NCI-H510A treated with DMSO at 0.1 percent for 48 hours (cell line): ENCODE results near the gene FLNB.

ENCODE experiments used
- DNase-seq: peaks from one replicate; lab custom pipeline; 2025; lab: John Stamatoyannopoulos, UW

FLNB gene

DNA sequence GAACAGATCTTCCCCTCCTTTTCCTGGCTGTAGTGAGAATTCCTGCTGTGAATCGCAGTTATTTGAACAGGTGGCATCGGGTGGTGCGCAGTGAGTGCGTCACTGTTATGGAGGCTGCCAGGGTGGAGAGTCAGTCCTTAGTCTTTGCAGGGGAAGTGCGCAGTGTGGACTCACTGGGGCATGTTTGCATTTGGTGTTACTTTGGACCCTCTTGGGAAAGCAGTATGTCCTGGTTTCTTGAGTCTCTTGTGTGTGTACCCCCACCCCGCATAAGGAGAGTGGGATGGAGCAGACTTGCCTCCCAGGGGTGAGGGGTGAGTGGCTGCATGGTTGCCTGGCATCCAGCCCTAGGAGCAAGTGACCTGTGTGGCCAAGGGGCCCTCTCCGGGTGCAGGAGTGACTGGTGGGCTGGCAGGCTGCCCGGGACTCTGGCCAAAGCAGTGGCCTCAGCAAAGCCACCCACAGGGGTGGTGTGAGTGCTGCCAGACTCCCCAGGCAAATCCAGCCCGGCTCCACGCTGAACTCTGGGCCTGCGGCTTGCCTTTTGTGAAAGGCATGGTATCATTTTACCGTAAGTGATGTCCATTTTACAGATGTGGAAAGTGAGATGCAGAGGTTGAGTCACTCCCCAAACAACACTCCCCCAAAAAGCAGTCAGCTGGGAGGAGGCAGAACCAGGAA is 156.1 kb downstream of the FLNB start:
- DNase-seq, result peak; percentile 77

DNA sequence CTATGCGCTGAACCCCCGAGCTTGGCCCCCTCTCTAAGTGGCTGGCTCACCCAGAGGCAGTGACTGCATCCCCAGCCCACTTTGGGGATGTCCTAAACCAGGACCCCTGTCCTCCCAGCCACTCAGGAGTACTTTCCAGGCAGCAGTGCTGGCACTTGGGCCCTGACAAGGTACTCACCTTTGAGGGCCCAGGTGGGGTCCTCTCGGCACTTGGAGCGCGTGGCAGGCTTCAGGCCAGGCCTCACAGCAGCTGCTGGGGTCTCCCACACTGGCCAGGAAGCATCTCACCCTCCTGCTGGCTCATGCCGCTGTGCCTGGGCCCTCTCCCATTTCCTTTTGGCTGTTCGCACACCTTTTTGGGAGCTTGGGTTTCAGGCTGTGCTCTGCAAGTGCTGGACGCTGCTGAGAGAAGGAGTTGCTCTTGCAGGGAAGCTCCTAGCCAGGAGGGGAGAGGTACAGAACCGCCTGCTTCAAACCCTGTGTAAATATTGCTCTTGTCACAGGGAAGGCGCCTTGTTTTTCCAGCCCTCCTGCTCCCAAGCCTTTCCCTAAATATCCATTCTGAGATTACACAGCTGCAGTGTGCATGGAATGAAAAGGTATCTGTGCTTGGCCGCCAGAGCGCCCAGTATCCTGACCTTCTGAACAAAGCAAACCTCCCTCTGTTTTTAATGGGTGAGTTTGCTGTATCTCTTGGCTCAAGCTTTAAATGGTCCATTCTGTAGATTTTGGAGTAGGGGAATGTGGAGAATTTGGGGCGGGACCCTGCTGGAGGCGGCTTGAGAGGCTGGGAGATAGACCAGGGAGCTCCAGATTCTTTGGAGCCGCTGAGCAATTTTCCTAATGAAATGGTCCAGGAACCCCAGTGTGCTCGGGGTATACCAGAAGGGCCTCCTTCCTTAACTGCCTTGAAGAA is 156.9 kb downstream of the FLNB start:
- DNase-seq, result peak; percentile 31

DNA sequence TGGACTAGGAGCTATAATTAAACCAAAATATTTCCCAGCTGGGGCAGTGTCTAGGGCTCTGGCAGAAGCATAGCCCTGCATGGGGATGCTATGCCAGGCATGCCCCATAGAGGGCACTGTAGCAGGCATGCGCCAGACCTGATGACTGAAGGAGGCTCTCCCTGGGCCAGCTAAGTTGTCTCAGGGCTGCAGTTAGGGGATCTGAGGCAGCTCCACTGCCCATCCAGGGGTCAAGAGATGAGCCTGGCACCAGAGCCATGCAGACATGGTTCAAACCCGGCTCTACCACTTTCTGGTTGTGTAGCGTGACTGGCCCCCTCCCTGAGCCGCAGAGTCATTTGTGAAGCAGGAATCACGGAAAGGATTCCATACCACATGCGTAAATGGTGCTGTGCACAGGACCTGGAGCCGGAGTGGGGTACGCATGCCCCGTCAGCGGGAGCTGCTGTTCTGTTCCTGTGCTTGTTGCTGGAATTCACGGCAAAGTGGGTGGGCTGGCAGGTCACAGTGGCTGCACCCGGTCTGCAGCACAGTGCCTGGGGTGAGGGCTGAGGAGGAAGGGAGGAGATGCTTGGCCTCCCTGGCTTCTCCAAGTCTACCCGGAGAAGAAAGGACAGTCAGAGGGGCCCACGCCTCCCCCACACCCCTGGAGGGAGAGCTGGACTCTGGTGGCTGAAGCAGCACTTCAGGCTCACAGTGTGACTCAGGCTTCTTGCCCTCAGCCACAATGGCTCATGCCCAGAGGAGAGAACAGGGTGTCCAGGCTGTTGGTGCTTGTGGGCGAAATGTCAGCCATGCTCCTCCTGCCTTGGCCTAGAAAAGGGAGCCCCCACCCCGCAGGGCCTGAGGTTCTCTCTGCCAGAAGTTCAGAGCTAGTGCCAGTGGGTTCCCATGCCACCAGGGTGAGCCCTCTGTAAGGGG is 159.5 kb downstream of the FLNB start:
- peak; percentile 13 for DNase-seq

DNA sequence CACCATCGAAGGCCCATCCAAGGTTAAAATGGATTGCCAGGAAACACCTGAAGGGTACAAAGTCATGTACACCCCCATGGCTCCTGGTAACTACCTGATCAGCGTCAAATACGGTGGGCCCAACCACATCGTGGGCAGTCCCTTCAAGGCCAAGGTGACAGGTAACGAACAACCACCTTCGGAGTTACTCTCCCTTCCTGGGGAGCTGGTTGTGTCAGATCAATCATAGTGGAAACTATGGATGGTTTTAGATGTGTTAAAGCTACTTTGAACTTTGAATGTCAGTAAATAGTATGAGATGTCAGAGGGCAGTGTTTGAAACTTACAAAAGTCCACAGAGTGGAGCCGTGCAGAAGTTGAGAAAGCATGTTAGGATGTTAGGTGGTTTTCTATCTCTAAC is 160.3 kb downstream of the FLNB start:
- DNase-seq, result no peak

DNA sequence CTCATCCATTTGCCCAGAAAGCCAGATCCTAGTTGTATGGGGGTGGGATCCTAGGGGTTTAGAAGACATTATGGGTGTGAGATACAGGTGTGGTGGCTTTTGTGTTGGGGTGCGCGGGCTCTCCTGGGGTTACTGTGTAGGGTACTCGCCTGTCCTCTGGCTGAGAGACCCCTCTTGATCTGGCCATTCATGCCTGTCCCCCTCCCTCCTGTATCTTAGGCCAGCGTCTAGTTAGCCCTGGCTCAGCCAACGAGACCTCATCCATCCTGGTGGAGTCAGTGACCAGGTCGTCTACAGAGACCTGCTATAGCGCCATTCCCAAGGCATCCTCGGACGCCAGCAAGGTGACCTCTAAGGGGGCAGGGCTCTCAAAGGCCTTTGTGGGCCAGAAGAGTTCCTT is 161.1 kb downstream of the FLNB start:
- DNase-seq, result no peak

DNA sequence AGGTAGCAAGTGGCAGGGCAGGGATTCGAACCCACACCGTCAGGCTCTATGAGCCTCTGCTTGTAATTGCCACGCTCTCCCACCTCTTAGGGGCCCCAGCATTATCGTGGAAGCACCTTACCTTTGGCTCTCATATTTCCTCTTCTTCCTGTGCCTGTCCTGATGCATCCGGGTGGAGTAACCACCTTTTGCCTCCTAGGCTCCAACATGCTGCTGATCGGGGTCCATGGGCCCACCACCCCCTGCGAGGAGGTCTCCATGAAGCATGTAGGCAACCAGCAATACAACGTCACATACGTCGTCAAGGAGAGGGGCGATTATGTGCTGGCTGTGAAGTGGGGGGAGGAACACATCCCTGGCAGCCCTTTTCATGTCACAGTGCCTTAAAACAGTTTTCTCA is 162.2 kb downstream of the FLNB start:
- no peak for DNase-seq

DNA sequence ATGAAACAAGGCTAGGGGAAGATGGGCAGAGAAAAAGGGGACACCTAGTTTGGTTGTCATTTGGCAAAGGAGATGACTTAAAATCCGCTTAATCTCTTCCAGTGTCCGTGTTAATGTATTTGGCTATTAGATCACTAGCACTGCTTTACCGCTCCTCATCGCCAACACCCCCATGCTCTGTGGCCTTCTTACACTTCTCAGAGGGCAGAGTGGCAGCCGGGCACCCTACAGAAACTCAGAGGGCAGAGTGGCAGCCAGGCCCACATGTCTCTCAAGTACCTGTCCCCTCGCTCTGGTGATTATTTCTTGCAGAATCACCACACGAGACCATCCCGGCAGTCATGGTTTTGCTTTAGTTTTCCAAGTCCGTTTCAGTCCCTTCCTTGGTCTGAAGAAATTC is 162.9 kb downstream of the FLNB start:
- no peak for DNase-seq

DNA sequence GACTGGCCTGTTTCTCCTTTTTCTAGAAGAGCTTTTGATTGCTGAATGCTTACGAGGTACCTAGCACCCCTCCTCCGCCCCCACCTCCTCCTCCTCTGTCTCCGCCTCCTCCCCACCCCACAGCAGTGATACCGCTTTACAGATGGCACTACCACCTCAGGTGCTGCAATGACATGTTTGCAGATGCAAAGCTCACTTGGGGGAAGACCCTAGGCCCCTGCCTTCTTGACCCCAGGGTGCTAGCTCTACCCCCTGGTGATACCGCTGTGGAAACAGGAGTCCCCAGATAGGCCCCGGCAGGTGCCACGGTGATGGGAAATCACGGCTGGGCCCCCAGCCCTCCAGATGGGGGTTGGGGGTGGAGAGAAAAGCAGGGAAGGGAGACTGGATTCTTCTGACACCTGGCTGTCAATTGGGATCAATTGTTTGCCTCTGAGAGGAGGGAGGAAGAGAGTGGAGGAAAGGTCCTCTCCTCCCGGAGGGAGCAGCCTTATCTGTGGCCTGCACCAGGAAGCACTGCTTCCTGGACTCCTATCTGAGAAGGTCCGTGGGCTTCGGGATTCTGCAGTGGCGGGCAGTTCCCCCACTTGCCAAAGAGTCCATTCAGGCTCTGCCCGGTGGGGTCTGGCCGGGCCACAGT is 164.9 kb downstream of the FLNB start:
- DNase-seq, result peak; percentile 3

DNA sequence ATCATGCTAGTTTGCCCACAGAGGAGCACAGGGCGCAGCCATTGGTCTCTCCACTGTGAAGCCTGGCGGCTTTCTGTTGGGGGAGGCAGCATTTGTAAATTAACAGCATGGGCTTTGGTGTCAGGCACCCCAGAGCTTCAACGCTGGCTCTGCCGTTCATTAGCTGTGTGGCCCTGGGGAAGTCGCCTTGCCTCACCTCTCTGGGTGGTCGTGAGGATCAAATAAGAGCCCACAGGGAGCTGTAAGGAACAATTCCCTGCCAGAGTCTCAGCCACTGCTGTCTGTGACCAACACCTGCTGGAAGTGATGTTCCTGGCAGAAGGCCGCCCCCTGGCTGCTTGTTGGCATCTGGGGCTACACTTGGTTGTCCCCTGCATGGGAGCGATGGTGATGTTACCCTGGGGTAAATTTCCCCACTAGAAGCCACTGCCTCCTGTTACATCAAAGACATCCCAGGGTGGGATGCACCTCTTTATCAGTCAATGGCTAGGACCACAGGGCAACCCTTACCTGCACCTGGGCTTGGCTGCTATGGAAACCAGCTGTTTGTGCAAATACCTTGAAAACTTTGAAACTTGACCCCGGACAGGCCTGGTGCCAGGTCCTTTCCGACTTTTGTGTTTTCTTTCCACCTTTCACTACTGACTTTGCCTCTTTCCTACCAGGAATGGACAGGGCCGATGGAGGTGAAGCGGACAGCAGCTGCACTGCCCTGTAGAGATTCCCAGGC is 165.6 kb downstream of the FLNB start:
- peak; percentile 52 for DNase-seq

DNA sequence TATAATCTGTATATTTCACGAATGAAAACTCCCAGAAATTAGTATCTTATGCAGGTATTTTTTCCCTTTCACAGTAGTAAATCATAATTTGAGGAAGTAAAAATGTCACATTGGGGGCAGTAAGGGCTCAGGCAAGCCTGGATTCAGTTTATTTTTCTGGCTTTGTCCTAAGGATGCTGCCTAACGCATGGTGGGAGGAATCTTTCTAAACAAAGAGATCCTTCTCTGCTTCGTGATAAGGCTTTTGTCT is 166.9 kb downstream of the FLNB start:
- no peak for DNase-seq

DNA sequence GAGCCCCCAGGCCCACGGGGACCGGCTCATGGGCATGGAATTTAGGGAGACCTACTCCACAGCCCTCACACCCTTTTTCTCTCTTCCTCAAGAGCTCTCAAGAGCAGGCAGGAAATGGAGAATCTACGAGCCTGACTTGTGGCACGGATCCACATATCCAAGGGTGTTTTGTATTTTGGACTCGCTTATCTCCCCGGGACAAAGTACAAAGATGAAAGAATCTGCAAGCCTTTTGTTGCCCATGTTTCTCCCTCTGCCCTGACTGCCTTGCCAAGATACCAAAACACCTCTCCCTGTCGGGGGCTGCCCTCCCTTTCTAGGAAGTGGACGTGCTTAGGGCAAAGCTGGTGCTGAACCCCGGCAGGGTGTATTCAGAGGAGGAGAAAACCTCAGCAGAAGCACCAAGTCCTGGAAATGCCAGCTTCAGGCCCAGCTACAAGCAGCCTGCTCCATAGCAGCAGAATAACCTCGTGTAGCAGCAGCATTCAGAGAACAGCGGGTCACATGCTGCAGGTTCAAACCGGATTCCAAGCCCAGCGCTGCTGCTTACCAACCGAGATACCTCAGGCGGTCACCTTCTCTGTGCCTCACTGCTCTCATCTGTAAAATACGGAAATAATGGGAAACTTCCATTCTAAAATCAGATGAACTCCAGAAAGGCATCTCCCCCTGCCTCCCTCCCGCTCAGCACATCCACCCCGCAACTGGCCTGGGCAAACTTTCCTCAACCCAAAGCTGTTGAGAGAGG is 167.4 kb downstream of the FLNB start:
- DNase-seq, result no peak

DNA sequence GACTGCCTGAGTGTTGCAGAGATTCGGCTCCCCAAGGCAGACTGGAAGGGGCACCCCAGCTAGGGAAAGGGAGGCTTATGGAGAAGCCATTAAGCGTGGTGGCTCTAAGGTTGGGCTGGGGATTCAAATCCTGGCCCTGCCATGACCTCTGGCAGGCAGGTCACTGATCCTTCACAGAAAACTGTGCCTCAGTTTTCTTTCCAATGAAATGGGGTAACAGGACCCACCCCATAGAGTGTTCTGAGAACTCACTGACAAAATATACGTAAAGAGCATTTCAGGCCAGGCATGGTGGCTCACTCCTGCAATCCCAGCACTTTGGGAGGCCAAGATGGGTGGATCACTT is 167.9 kb downstream of the FLNB start:
- DNase-seq, result no peak

DNA sequence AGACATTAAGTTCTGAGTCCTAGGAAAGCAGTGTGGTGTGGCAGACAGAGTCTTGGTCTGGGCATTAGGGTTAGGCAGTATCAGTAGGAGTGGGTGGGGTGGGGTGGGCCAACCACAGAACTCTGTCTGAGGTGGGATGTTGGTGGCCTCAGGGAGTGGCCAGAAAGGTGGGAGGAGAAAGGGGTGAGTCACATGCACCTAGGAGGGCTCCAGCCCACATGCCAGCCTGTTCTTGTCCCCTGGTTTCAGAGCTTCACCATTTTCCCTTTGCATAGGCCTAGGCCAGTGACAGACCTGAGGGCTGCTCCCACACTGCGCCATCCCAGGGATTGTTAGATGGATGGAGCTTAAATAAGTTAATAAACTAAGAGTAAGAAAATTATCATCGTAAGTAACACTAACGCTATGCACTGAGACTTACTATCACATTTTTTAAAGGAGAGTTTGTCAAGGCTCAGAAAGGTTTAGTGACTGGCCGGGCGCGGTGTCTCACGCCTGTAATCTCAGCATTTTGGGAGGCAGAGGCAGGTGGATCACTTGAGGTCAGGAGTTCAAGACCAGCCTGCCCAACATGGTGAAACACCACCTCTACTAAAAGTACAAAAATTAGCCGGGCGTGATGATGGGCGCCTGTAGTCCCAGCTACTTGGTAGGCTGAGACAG is 168.7 kb downstream of the FLNB start:
- no peak for DNase-seq

DNA sequence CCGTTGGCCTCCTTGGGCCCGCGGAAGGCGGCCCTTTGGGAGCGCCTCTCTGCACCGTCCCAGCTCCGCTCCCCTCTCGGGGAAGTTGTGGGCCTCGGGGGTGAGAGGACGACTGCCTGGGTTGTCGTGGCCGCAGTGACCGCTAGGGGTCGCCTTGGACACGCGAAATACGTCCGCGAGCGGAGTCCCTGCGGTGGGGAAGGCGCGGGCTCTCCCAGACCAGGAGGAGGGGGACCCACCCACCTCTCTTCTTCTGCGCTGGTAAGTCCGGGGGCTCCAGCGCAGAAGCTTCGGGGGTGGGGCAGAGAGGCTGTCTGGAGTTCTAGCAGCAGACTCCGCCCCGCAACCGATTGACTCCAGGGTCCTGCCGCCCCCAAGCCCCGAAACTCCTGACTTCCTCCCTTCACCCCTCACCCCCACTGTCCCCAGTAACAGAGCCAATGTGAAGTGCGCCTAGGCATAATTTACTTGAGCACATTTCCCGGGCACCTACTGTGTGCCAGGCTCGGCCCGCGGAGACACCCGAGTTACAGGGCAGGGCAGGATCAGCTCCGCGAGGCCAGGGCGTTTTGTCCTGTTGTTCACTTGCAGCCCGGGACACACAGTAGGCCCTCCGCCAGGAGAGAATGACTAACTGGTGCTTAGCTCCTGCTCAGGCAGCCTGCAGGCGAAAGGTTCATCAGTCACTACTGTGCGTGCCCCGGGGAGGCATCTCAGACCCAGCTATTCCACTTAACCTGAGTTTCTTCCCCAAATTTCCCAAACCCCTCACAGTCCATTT is 169.7 kb downstream of the FLNB start:
- DNase-seq, result peak; percentile 0

DNA sequence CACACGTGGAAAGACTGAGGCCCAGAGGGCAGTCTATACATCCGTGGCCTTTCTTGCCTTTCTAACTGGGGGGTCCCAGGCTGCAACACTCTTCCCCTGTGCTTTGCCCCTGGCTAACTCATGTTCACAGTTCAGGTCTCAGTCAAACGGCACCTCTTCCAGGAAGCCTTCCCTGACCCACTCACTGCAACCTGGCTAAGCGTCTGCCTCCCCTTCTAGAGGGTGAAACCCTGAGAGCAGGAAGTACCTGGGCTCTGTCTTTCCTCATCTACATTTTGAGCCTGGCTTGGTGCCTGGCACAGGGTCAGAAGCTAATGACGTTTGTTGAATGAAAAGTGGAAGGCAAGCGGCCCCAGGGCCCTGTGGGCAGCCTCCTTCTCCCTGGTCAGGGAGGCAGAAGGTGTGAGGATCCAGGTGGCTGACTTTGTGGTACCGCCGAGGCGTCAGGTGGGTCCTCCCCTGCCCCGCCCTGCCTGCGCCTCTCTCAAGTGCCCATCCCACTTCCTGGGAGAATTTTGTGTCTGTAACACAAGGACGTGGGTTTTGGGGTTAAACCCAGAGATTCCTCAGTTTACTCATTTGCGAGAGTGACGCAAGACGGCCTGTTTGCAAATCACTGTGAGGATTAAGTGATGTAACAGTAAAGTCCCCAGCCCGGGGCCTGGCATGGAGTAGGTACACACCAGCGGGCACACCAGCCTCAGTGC is 170.5 kb downstream of the FLNB start:
- no peak for DNase-seq

DNA sequence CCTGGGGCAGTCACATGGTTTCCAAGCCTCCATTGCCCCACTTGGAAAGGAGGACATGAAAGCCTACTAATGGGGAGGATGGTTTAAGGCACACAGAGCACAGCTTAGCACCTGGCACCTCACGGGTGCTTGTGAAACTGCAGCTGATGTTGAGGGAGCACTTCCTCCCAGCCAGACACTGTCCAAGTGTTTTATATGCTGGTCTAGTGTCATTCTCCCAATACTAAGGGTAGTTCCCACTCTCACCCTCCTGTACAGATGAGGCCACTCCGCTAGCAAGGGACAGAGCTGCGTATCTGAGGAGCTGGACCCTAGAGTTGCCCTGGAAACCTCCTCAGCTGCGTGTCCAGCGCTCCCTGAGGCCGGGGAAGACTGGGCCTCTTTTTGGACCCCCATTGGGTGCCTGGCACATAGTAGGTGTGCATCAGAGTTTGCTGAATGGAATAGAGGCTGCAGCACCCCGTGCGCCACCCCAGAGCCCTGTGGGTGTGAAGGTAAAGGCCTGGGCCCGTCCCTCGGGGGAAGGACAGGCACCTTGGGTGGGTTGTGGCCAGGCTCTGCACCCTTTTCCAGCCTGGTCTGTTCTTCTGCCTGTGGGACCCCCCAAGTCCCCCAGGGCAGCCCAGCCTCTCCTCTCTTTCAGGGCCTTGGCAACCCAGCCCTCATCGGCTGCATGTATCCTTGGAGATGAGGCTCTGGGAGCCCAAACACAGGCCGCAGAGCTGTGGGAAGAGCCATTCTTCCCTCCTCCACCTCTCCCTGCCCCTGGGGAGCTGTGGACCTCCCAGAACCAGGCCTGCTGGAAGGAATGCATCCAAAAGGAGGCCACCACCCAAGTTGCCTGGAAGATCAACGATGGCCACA is 171.2 kb downstream of the FLNB start:
- DNase-seq, result peak; percentile 1

DNA sequence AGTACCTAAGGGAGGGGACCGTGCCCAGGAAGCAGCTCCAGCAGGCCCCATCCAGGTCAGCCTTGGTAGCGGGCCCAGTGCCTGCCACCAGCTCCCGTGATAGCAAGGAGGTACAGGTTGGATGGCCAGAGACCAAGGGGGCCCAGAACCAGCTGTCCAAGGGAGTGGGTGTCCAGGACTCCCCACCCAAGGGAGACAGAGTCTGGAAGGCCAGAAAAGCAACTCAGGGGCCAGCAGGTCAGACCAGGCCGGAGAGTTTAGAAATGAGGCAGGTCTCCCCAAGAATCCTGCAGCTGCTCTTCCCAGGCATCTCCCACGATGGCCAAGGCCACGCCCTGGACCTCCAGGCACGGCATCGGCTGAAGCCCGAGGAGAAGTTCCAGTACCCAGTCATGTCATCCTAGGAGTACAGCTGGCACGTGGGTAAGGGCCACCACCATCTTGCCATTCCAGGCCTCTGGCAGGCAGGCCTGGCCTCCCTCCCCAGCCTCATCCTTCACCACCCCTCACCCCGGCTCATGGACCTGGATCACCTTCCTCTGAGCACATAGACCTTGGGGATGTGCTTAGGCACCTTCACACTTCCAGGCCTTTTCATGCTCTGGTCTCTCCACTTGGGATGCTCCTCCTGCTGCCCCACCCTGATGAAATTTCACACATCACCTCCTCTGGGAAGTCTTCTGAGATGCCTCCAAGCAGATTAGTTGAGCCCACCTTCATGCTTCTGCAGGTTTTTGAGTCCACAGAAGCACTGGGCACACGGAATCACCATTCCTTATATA is 172.1 kb downstream of the FLNB start:
- no peak for DNase-seq
